WTC11 (cell line): ENCODE measurements around the gene ACKR3. TPM values are rescaled to one million over a fixed set of nuclear protein-coding genes. Genes with fewer than 3 reads are reported as not detected.

Experiments
- ATAC-seq: fragments of 200-7000 bp; cut with Tn5 transposase; 2 replicates; pipeline ENCODE4 v1.10.0; 2021; ENCODE audit warnings: mild to moderate bottlenecking, moderate library complexity
- CTCF ChIA-PET: fragments of 300-600 bp; sonication (Branson Sonifier 250); formaldehyde crosslinking; loops from one replicate; lab custom pipeline; 2021; ENCODE audit warnings: antibody characterized with exemption; lab: Charles Lee
- POLR2A ChIA-PET: fragments of 350-600 bp; sonication (Branson Sonifier 250); formaldehyde crosslinking; loops from one replicate; lab custom pipeline; 2021; ENCODE audit warnings: antibody characterized with exemption; lab: Charles Lee
- DNase-seq: peaks from one replicate; pipeline ENCODE4 v3.0.0; 2021; ENCODE audit warnings: low spot score
- H3K27ac Mint-ChIP-seq: 2 replicates; pipeline ENCODE4 v1.8.0; 2021; ENCODE audit warnings: mixed read lengths
- H3K27me3 Mint-ChIP-seq: 2 replicates; pipeline ENCODE4 v1.8.0; 2021; ENCODE audit warnings: low read depth, mild to moderate bottlenecking, moderate library complexity, mixed read lengths
- H3K36me3 Mint-ChIP-seq: 2 replicates; pipeline ENCODE4 v1.8.0; 2021; ENCODE audit warnings: mixed read lengths
- H3K4me1 Mint-ChIP-seq: 2 replicates; pipeline ENCODE4 v1.8.0; 2022; ENCODE audit warnings: mixed read lengths
- H3K4me3 Mint-ChIP-seq: 2 replicates; pipeline ENCODE4 v1.8.0; 2021; ENCODE audit warnings: mild to moderate bottlenecking, moderate library complexity, mixed read lengths
- H3K9me3 Mint-ChIP-seq: 2 replicates; pipeline ENCODE4 v1.8.0; 2021; ENCODE audit warnings: mixed read lengths
- AR ChIP-seq: fragments of 250-450 bp; sonication (Bioruptor Pico); IDR thresholded peaks from 2 replicates; pipeline ENCODE4 v1.9.0; 2021; ENCODE audit warnings: mild to moderate bottlenecking
- ATF1 ChIP-seq: sonication (generic); formaldehyde crosslinking; IDR thresholded peaks from 2 replicates; pipeline ENCODE4 v1.8.1; 2023; ENCODE audit warnings: mild to moderate bottlenecking, moderate library complexity, missing genetic modification reagents
- CTCF ChIP-seq: fragments of 200-600 bp; IDR thresholded peaks from 2 replicates; pipeline ENCODE4 v1.8.0; 2022; ENCODE audit warnings: antibody characterized with exemption
- FOXJ3 ChIP-seq: sonication (generic); formaldehyde crosslinking; IDR thresholded peaks from 2 replicates; pipeline ENCODE4 v1.9.0; 2021; ENCODE audit warnings: missing genetic modification reagents, mild to moderate bottlenecking, borderline replicate concordance
- FOXK1 ChIP-seq: sonication (generic); formaldehyde crosslinking; IDR thresholded peaks from 2 replicates; pipeline ENCODE4 v1.8.0; 2022; ENCODE audit warnings: mild to moderate bottlenecking, moderate library complexity, missing genetic modification reagents
- GTF2I ChIP-seq: fragments of 250-450 bp; sonication (Bioruptor Pico); conservative IDR thresholded peaks from 2 replicates; pipeline ENCODE4 v1.4.0; 2021; ENCODE audit warnings: mild to moderate bottlenecking
- IRF2 ChIP-seq: sonication (generic); formaldehyde crosslinking; IDR thresholded peaks from 2 replicates; pipeline ENCODE4 v1.8.0; 2022; ENCODE audit warnings: low read depth, missing genetic modification reagents, borderline replicate concordance
- SMAD3 ChIP-seq: sonication (generic); formaldehyde crosslinking; IDR thresholded peaks from 2 replicates; pipeline ENCODE4 v1.8.0; 2022; ENCODE audit warnings: missing genetic modification reagents, mild to moderate bottlenecking, borderline replicate concordance
- TCF7 ChIP-seq: sonication (generic); formaldehyde crosslinking; IDR thresholded peaks from 2 replicates; pipeline ENCODE4 v1.8.0; 2022; ENCODE audit warnings: mild to moderate bottlenecking, low read depth, missing genetic modification reagents, moderate library complexity
- TEAD4 ChIP-seq: sonication (generic); formaldehyde crosslinking; IDR thresholded peaks from 2 replicates; pipeline ENCODE4 v1.8.0; 2022; ENCODE audit warnings: mild to moderate bottlenecking, missing genetic modification reagents
- ZBTB21 ChIP-seq: sonication (generic); formaldehyde crosslinking; IDR thresholded peaks from 2 replicates; pipeline ENCODE4 v1.8.1; 2023; ENCODE audit warnings: mild to moderate bottlenecking, missing genetic modification reagents, borderline replicate concordance
- ZNF121 ChIP-seq: sonication (generic); formaldehyde crosslinking; IDR thresholded peaks from 2 replicates; pipeline ENCODE4 v1.8.0; 2023; ENCODE audit warnings: missing genetic modification reagents
- ZNF219 ChIP-seq: sonication (generic); formaldehyde crosslinking; IDR thresholded peaks from 2 replicates; pipeline ENCODE4 v1.8.0; 2023; ENCODE audit warnings: missing genetic modification reagents, mild to moderate bottlenecking, borderline replicate concordance
- ZNF263 ChIP-seq: sonication (generic); formaldehyde crosslinking; IDR thresholded peaks from 2 replicates; pipeline ENCODE4 v1.8.1; 2022; ENCODE audit warnings: low read depth, mild to moderate bottlenecking, moderate library complexity, missing genetic modification reagents
- ZNF416 ChIP-seq: fragments of 250-450 bp; sonication (Bioruptor Pico); IDR thresholded peaks from 2 replicates; pipeline ENCODE4 v1.9.0; 2021; ENCODE audit warnings: mild to moderate bottlenecking, inconsistent platforms
- total RNA-seq: library from RNA; stranded (reverse); gene quantifications from 3 replicates; pipeline ENCODE4 v1.2.3, GENCODE V29; 2021
- TF ChIP-seq, protein P1 (sequence below): sonication (generic); formaldehyde crosslinking; IDR thresholded peaks from 2 replicates; pipeline ENCODE4 v1.8.1; 2023; ENCODE audit warnings: mild to moderate bottlenecking, missing genetic modification reagents
- TF ChIP-seq, protein P2 (sequence below): fragments of 250-450 bp; sonication (Bioruptor Pico); IDR thresholded peaks from 2 replicates; pipeline ENCODE4 v1.9.0; 2021; ENCODE audit warnings: mild to moderate bottlenecking, borderline replicate concordance

Gene ACKR3
- total RNA-seq, 1 experiment from 2014 or later, result 1.3 TPM

DNA sequence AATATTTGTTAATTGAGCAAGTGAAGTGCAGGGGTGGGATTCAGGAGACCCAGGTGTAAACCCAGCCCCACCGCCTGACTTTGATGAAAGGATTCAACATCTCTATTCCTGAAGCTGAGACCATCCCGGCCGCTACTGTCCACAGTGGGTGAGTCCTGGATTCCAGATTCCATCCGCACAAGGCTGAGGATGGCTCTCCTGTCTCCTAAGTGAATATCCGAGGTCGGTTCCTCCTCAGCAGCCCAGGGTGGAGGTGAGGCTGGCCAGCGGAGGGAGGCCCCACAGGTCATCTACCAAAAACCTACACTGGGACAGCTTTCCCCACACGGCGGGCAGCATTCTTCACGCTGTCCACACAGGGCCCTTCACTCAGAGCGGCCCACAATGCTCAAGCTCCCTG lies 57.6 kb downstream of the ACKR3 start:
- H3K4me3 Mint-ChIP-seq, result no peak overlapping the region
- no peaks in the 10 kb centered on the region for H3K4me1 Mint-ChIP-seq
- CTCF ChIA-PET, result no interaction called here
- no peaks in the 10 kb centered on the region for H3K27me3 Mint-ChIP-seq
- H3K27ac Mint-ChIP-seq, result no peak overlapping the region
- H3K9me3 Mint-ChIP-seq, result no peaks in the 10 kb centered on the region
- POLR2A ChIA-PET, result no interaction called here
- no peaks in the 10 kb centered on the region for H3K36me3 Mint-ChIP-seq
- DNase-seq, result no peak
- no peak for ATAC-seq
- TF ChIP-seq ZNF121, result no peak
- no peak for TF ChIP-seq ATF1

DNA sequence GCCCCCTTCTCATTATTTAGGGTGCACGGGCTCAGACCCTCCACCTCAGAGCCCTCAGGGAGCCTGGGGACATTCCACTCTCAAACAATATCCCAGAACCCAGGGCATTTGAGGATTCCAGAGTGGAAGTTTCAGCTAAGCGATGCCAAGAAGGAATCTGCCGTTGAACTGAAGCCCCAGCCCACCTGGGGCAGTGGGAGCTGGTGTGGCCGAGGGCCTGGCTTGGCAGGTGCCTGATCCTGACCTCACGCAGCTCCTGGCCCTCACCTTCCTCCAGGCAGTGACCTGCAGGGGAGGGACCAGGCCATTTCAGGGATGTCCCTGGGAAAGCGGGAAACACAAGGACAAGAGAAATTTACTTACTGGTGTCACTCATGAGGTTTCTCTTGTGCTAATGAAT lies 58.2 kb downstream of the ACKR3 start:
- H3K27me3 Mint-ChIP-seq, result no peaks in the 10 kb centered on the region
- CTCF ChIA-PET, result no interaction called here
- ATAC-seq, result no peak

DNA sequence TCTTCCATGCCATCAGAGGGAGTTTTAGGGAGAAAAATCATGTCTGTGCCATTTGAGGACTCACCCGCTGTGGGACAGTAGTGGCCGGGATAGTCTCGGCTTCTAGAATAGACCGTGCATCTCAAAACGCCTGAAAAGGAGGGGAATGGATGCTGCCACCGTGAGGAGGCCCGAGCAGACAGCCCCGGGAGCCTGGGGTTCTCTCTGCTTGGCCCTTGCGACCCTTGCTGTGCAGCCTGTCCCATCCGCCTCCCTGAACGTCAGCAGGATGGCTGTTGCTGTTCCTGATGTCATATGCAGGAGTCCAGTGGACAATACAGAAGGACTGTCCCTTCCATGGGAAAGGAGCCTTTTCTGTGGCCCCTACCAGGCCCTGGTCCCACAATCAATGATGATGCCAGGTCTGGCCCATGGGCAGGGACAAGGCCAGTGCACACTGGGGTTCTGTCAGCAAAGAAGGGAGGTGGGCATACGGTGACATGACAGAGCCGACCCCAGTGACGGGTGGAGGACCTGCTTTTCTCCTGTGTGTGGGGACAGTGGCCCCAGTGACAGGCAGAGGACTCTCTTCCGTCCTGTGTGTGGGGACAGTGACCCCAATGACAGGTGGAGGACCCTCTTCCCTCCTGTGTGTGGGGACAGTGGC lies 58.8 kb downstream of the ACKR3 start:
- Mint-ChIP-seq H3K9me3 (no peaks in the 10 kb centered on the region), H3K27ac (no peak overlapping the region), H3K27me3 (no peaks in the 10 kb centered on the region), H3K36me3 (no peaks in the 10 kb centered on the region), H3K4me3 (no peak overlapping the region), H3K4me1 (no peaks in the 10 kb centered on the region)
- ChIA-PET POLR2A (no interaction called here), CTCF (no interaction called here)
- no peak for DNase-seq
- no peak for ATAC-seq
- TF ChIP-seq ATF1, result no peak
- no peak for TF ChIP-seq TEAD4 (CRISPR knock-in tag)
- TF ChIP-seq GTF2I, result no peak
- TF ChIP-seq CTCF, result no peak
- TF ChIP-seq, all 79 proteins: peak for 0

More for the DNA sequence above, 58.2 kb downstream of the ACKR3 start:
- Mint-ChIP-seq H3K4me3 (no peak overlapping the region), H3K27ac (no peak overlapping the region), H3K36me3 (no peaks in the 10 kb centered on the region), H3K4me1 (no peaks in the 10 kb centered on the region), H3K9me3 (no peaks in the 10 kb centered on the region)
- no peak for DNase-seq
- TF ChIP-seq AR (no peak), TCF7 (CRISPR knock-in tag) (no peak), IRF2 (CRISPR knock-in tag) (no peak), FOXK1 (CRISPR knock-in tag) (no peak), ZNF263 (no peak), SMAD3 (no peak)
- TF ChIP-seq, protein P1, sequence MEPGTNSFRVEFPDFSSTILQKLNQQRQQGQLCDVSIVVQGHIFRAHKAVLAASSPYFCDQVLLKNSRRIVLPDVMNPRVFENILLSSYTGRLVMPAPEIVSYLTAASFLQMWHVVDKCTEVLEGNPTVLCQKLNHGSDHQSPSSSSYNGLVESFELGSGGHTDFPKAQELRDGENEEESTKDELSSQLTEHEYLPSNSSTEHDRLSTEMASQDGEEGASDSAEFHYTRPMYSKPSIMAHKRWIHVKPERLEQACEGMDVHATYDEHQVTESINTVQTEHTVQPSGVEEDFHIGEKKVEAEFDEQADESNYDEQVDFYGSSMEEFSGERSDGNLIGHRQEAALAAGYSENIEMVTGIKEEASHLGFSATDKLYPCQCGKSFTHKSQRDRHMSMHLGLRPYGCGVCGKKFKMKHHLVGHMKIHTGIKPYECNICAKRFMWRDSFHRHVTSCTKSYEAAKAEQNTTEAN (CRISPR knock-in tag), result no peak
- POLR2A ChIA-PET, result no interaction called here

- Mint-ChIP-seq H3K4me3 (no peak overlapping the region), H3K36me3 (no peaks in the 10 kb centered on the region), H3K9me3 (no peaks in the 10 kb centered on the region), H3K27ac (no peak overlapping the region), H3K4me1 (no peaks in the 10 kb centered on the region), H3K27me3 (peaks cover under 1% of the 10 kb centered on the region; the same call in 1 of the 2 replicates)
- CTCF ChIA-PET, result no interaction called here
- ATAC-seq (no peak), DNase-seq (no peak)
- POLR2A ChIA-PET, result no interaction called here
- TF ChIP-seq ZNF219 (CRISPR knock-in tag), result no peak
- TF ChIP-seq, protein P2, sequence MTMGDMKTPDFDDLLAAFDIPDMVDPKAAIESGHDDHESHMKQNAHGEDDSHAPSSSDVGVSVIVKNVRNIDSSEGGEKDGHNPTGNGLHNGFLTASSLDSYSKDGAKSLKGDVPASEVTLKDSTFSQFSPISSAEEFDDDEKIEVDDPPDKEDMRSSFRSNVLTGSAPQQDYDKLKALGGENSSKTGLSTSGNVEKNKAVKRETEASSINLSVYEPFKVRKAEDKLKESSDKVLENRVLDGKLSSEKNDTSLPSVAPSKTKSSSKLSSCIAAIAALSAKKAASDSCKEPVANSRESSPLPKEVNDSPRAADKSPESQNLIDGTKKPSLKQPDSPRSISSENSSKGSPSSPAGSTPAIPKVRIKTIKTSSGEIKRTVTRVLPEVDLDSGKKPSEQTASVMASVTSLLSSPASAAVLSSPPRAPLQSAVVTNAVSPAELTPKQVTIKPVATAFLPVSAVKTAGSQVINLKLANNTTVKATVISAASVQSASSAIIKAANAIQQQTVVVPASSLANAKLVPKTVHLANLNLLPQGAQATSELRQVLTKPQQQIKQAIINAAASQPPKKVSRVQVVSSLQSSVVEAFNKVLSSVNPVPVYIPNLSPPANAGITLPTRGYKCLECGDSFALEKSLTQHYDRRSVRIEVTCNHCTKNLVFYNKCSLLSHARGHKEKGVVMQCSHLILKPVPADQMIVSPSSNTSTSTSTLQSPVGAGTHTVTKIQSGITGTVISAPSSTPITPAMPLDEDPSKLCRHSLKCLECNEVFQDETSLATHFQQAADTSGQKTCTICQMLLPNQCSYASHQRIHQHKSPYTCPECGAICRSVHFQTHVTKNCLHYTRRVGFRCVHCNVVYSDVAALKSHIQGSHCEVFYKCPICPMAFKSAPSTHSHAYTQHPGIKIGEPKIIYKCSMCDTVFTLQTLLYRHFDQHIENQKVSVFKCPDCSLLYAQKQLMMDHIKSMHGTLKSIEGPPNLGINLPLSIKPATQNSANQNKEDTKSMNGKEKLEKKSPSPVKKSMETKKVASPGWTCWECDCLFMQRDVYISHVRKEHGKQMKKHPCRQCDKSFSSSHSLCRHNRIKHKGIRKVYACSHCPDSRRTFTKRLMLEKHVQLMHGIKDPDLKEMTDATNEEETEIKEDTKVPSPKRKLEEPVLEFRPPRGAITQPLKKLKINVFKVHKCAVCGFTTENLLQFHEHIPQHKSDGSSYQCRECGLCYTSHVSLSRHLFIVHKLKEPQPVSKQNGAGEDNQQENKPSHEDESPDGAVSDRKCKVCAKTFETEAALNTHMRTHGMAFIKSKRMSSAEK (CRISPR knock-in tag), result no peak
- TF ChIP-seq ZBTB21 (CRISPR knock-in tag), result no peak
- TF ChIP-seq FOXJ3 (CRISPR knock-in tag), result no peak
- TF ChIP-seq ZNF416 (CRISPR knock-in tag), result no peak
Observed at GRCh38 chr2:236628981-236629605, 59.5 kb downstream of the ACKR3 start.
